HG02885 (cell line): ENCODE results near the gene FHIT.

Source experiments
- ATAC-seq: cut with Tn5 transposase; IDR thresholded peaks from one replicate; pipeline ENCODE4 v1.9.1; 2021; ENCODE audit warnings: mild to moderate bottlenecking; ENCODE audit not compliant: unreplicated experiment, poor library complexity

Gene FHIT

DNA sequence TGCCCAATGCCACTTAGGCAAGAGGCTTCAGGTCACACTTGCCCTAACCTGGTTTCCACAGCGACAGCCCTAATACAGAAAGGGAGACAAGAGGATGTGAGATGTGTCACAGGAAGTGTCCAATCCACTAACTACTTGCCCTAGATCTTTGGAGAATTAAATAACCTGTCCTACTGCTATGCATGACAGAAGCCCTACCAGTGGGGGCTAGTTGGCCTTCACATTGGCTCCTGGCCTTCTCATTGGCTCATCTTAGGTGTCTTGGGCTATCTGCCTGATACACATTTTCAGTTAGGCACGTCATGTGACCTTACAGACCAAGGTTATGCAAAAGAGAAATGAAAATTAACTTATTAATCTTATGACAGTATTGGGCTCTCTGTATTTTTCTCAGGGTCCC is 449.9 kb downstream of the FHIT start:
- no peak for ATAC-seq

DNA sequence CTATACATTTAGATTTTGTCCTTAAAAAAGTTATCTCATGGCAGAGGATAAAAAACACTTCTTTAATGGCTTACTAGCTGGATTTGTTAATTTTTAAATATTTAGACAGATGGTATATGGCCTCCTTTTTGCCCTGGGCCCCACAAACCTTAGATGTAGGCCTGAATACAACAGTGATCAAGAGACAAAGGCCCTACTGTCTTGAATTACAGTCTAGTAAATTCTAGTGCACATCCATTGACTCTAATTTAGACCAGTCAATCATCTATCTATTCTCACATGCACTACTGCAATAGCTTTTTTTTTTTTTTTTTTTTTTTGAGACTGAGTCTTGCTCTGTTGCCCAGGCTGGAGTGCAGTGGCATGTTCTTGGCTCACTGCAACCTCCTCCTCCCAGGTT is 452.8 kb downstream of the FHIT start:
- no peak for ATAC-seq

DNA sequence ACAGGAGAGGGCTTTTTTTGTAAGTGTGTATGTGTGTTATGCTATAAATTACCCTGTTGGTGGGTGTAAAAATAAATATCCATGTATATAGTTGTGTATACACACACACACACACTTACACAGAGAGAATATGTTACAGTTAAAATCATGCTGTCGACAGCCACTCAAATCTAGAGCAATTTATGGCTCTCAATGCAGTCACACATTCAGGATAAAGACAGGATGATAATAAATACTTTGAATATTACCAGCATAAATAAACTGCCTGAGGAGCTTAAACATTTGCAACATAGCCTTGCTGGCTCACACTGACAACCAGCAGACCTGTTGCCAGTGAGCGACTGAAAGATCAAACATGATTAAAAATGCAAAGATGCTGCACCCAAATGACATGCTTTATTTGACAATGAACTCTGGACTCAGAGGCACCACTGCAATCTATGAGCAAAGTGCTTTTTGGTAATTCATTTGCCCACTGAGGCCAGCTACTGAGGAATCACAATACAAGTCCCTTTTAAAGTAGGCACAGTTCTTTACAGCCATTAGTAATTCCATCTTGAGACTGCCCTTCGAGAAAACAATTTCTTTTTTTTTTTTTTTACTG is 458.9 kb downstream of the FHIT start:
- ATAC-seq = no peak

GRCh38 chr3:60788185-60788584 is 463.1 kb downstream of the FHIT start:
- no peak for ATAC-seq

- ATAC-seq = no peak
Measured at GRCh38 chr3:60781935-60782334, 469.3 kb downstream of the FHIT start.

DNA sequence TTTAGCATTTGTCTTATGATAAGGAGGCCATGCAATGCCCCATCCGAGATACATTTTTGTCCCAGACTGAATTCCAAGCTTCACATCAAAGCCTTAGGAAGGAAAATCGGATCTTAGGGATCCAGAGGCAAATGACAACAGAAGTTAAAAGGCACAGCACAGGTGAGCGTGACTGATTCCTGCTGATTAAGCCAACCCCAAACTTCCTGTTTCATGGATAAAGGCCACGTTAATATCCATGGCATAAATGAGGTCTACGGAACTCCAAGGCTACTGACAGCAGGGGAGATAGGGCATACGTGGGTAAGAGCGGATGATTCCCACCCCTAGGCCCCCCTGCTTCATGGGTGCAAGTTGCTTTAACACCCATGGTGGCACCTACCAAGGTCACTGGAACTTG is 471.6 kb downstream of the FHIT start:
- ATAC-seq = no peak

DNA sequence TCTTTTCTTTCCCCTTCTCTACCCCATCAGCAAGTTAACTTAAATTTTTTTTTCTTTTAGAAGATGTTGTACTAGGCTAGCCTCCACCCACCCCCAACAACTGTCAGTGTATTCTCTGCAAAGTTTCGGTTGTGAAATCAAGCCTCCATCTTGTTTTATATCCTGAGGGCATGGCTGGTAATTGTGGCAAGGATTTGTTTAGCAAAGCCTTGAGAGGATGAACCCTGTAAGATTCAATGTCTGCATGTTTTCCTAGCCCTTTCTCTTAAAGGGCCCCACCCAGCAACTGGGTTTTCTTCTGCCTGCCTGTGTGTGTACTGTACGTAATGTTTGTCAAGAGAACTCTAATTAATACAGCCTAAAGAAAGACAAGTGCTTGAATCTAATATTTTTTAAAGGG is 475.3 kb downstream of the FHIT start:
- ATAC-seq = no peak

DNA sequence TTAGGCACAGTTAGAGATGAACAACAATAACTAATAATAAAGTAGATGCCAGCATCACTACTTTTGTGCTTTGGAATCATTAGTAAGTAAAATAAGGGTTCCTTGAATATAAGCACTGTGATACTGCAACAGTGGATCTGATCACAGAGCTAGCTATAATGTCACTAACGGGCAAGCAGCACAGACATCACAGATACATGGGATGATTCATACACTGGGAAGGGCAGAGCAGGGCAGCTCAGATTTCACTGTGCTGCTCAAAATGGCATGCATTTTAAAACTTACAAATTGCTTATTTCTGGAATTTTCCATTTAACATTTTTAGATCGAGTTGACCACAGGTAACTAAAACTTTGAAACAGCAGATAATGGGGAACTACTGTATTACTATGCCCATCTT is 476.6 kb downstream of the FHIT start:
- ATAC-seq = no peak

DNA sequence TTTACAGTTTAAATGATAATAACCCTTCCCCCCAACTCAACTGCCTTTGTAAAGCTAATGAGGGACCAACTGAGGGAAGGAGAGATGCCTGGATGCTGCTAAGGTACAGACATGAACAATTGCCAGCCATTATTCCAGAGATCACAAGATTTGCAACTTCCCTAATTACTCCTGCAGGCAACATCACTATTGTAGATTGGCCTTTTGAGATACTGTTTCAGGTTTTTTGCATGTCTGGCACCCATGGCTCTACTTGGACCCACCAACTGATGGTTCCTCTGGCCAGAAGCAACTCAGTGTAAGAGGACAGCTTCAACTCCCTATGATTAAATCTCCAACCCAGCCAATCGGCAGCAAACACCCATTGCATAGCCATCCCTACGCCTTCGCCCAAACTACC is 478.7 kb downstream of the FHIT start:
- no peak for ATAC-seq

- no peak for ATAC-seq
Measured at GRCh38 chr3:60771766-60772165, 479.5 kb downstream of the FHIT start.

GRCh38 chr3:60770532-60770931 is 480.7 kb downstream of the FHIT start:
- no peak for ATAC-seq

DNA sequence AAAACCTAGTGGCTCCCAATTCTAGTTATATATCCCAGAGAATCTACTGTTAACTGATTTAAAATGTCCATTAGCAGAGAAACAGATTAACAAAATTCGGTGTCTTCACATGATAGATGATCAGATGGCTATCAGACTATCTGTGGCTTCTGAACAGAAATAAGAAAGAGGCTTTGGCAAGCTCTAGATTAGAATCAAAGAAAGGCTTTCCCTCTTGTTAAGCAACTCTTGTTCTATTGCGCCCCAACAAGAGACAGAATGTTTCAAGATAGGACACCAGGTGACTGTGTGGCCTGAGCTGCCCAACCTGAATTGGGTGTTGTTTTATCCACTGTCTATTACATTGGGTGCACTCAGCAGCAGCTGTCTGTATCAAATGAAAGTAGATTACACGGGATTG is 483.7 kb downstream of the FHIT start:
- ATAC-seq = no peak

- no peak for ATAC-seq
Measured at GRCh38 chr3:60765776-60766175, 485.5 kb downstream of the FHIT start.

GRCh38 chr3:60764870-60765269 is 486.4 kb downstream of the FHIT start:
- no peak for ATAC-seq

DNA sequence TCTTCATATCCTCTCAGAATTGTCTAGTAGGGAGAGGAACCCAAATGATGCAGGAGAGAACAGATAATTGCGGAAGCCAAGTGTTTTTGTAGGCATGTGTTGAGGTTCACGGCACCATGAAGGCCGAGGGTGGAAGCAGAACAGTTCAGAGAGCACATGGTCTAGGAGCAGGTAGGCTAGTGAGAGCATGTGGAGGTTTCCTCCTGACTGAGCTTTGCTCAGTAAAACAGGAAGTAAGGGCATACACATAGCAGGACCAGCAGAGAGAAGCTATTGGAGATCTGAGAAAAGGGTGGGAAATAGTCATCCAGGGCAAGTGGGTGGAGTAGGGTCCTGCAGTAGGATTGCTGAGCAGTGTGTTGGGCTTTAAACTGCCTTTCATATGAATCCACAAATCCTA is 491.1 kb downstream of the FHIT start:
- ATAC-seq = no peak

- ATAC-seq = peak; percentile 44
Measured at GRCh38 chr3:60759439-60759838, 491.8 kb downstream of the FHIT start.

DNA sequence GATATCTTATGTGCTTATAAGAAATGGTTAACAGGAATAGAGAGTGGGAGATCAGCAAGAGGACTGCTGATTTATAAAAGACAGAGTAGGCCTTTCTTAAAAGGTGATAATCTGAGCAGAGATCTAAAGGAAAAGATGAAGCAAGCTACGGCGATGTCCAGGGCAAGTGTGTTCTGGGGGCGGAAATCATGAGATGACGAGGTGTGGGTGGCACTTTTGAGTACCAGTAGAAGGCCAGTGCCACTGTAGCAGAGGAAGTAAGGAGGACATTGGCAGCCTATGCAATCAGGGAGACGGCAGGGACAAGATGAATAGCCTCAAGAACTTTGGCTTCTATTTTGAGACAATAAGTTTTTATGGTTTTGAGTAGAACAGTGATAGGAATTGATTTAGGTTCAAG is 492.4 kb downstream of the FHIT start:
- no peak for ATAC-seq

DNA sequence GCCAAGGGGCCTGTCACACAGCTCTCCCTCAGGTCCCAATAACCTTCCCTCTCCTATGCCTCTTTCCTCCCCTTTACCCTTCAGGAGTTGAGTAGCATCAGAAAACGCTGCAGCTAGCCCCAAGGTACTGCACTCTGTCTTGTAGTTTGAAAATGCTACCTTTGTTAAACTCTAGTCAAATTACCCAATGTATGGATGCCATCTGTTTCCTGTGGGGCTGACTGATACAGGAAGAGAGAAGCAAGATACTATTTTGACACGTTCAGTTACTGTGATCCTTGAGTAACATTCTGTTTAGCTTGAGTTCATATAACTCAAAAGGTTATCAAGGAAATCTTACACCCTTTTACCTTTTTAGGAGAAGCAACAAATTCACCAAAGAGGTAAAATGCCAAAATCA is 493.1 kb downstream of the FHIT start:
- no peak for ATAC-seq

DNA sequence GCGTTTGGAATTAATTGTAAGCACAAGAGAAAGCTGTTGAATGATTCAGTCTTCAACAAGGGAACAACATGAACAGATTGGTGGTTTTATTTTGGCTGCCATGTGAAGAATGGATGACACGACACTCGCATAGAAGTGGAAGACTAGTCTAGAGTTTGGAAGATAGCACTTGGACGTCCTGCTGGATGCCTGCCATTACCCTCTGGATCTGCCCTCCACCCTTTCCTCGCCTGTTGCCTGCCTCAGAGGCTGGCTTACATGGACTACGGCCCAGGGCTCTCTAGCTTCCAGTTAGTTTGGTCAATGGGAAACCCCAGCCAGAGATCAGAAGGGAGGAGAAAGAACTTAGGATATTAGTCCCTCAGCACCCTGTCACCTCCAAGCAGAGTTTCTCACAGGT is 493.5 kb downstream of the FHIT start:
- ATAC-seq = no peak

DNA sequence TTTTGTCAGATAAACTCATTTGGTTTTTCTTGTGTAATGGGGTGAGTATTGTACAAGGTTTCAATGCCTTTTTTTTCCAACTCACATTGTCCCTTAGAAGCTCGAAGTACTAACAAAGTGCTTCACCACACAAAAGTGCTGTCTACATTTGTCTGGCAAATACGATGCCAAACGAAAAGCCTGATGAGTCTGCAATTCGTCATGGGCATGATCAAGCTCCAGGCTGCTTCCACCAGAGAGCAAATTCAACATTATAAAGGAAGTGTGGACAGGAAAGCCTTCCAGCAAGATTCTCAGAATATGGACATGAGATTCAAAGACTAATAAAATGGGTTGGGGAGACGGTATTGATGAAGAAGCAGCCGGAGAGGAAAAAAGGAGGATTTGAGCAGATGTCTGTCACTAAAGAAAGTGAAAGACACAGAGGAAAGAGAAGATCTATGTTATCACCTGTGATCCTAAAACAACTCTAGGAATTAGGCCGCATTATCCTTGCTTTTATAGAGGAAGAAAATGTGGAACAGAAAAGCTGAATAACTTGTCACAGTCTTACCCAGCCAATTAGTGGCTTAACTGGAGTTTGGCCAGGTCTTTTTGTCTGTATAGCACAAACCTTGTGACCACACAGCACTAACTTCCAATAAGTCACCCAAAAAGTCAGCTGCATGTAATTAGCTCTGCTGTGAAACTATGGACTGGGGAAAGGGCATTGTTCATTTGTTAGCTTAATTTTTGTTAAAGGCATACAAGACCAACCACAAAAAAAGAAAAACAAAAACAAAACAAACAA is 494.8 kb downstream of the FHIT start:
- ATAC-seq = no peak

- ATAC-seq = no peak
Measured at GRCh38 chr3:60755094-60755493, 496.2 kb downstream of the FHIT start.

DNA sequence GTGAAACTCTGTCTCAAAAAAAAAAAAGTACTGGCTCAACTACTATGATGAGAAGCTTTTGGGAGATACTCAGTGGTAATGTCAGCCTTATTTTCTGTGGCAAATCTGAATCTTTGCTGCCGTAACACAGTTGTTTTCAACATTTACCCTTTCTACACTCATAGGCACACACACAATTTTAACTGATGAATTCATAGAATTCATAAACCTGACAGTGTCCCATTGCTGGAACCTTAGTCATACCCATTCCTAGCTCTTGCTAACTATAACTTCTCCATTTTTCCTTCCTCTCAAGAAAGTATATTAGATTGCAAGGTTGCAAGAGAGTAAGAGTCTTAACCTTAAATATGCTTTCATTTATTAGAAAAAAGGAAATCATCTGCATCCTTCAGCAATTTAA is 496.6 kb downstream of the FHIT start:
- no peak for ATAC-seq
